Ectodermal cell (in vitro differentiated cells): Measurements from ENCODE around the gene PPP2R2B.

Source experiments
- H3K27ac ChIP-seq: 2 replicates; pipeline ENCODE4 v1.7.0; 2013; ENCODE audit warnings: mild to moderate bottlenecking, low read depth, low read length; ENCODE audit not compliant: insufficient read depth, poor library complexity, severe bottlenecking
- H3K27me3 ChIP-seq: 2 replicates; pipeline ENCODE4 v1.7.0; 2013; ENCODE audit warnings: mild to moderate bottlenecking, low read length; ENCODE audit not compliant: insufficient read depth, control insufficient read depth, poor library complexity, severe bottlenecking
- H3K36me3 ChIP-seq: one replicate; pipeline ENCODE4 v1.7.0; 2013; ENCODE audit warnings: low read length; ENCODE audit not compliant: control insufficient read depth, insufficient read depth
- H3K4me1 ChIP-seq: one replicate; pipeline ENCODE4 v1.7.0; 2013; ENCODE audit warnings: low read length; ENCODE audit not compliant: control insufficient read depth, insufficient read depth
- H3K4me3 ChIP-seq: 2 replicates; pipeline ENCODE4 v1.7.0; 2013; ENCODE audit warnings: low read depth, low read length, control low read depth; ENCODE audit not compliant: insufficient read depth
- H3K9me3 ChIP-seq: 2 replicates; pipeline ENCODE4 v1.7.0; 2013; ENCODE audit warnings: mild to moderate bottlenecking, low read length, moderate library complexity; ENCODE audit not compliant: control insufficient read depth
- WGBS, 2 experiments: methylation state at CpG; one replicate each; pipeline ENCODE4 v1.1.7; 2013; ENCODE audit warnings: missing lambda C conversion rate in 2 of 2; 5-methylcytosine and 5-hydroxymethylcytosine counted together

PPP2R2B gene

DNA sequence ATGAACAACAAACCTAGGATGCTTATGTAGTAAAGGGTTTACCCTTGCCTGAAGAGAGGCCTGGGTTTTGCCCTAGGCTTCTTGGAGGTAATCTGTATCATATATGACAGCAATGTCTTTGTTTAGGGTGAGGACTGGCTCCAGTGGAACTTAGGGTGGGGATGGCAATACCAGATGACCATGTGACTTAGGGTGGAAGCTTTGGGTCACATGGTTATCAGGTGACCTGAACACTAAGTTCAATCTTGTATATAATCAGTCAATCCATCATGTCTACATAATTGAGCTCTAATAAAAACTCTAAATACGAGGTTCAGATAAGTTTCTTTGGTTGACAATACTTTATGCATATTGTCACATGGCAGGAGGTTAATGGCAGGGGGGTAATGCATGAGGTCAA, 10.6 kb upstream of the PPP2R2B start:
- no peak overlapping the region for H3K4me3 ChIP-seq
- 100% methylated on average over 1 of the region's 1 CpG for WGBS, 2 experiments
- H3K9me3 ChIP-seq = no peaks in the 10 kb centered on the region
- peaks cover 18% of the 10 kb centered on the region for H3K4me1 ChIP-seq
- no peak overlapping the region for H3K27ac ChIP-seq
- no peaks in the 10 kb centered on the region for H3K27me3 ChIP-seq
- no peaks in the 10 kb centered on the region for H3K36me3 ChIP-seq

DNA sequence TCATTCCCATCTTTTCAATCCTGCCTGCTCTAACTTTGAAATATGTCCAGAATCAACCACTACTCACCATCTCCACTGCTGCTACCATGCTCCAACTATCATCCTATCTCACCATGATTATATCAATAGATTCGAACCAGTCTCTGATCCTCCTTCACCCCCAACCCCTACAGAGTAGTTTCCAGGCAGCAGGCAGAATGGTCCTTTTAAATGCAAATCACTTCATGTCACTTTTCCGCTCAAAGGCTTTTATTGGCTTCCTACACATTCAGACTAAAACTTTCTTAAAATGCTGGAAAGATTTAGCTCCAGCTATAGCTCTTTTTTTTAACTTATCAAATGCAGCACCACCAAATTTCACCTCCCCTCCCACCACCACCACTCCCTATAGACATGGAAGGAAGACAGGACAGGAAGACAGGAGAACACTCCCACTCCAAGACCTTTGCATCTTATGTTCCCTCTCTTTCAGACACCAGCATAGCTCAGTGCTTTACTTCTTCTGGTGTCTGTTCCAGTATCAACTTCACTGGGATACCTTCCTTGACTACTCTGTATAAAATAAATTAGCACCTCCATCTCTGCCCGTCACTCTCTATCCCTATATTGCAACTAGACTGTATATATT, 9.9 kb upstream of the PPP2R2B start:
- no peaks in the 10 kb centered on the region for H3K36me3 ChIP-seq
- no peak overlapping the region for H3K4me3 ChIP-seq
- H3K27me3 ChIP-seq = no peaks in the 10 kb centered on the region
- H3K9me3 ChIP-seq = no peaks in the 10 kb centered on the region
- peaks cover 18% of the 10 kb centered on the region for H3K4me1 ChIP-seq
- 7 to 8% methylated on average over 2 of the region's 3 CpGs for WGBS, 2 experiments
- H3K27ac ChIP-seq = no peak overlapping the region

DNA sequence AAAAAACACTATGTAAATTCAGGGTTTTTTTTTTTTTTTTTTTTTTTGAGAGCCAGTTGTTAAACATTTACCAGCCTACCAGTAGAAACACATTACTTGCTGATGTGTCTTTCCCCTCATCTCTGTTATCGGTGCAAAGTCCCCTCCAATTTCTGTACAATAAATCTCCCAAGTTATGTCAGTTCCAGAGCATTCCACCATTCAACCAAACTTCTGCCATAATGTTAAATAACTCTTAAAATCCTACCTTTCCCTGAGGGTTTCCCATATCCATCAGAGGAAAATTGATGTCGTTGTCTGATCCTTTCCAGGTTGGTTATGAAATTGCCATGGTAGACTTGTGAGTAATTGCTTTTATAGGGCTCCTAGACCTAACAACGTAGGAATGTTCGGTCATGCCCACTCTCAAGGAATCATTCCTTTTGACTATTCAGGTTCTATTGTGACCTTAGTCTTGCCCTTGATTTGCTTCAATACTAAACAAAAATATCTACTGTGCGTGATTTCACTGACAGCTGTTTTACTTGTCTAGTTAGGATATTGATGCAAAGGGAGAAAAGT, 5.6 kb upstream of the PPP2R2B start:
- 93 to 96% methylated on average over 4 to 5 of the region's 5 CpGs for WGBS, 2 experiments

DNA sequence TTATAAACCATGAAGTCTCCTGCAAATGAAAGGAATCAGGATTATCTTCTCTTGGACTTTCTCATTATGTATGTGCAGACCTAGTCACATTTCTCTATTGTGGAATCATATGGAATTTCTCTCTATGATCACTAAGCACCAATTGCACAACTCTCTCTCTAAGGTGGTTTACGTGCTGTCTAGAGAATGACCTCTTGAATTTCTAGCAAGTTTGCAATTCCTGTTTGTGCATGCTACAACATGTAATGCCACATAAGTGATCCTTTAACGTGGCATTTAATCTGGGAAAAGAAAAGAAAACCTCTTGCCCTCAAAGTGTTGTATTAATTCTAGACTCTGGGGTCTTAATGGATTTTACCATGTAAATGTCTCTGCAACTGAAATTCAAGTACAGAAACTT, 5.0 kb upstream of the PPP2R2B start:
- H3K4me1 ChIP-seq = peaks cover 10% of the 10 kb centered on the region
- no peak overlapping the region for H3K27ac ChIP-seq
- peaks cover 15% of the 10 kb centered on the region for H3K27me3 ChIP-seq
- WGBS, 2 experiments = 90 to 95% methylated on average over 2 of the region's 2 CpGs
- no peaks in the 10 kb centered on the region for H3K9me3 ChIP-seq
- H3K4me3 ChIP-seq = no peak overlapping the region
- H3K36me3 ChIP-seq = no peaks in the 10 kb centered on the region

More for the DNA sequence above, 5.6 kb upstream of the PPP2R2B start:
- Histone ChIP-seq H3K4me1 (peaks cover 13% of the 10 kb centered on the region), H3K4me3 (no peak overlapping the region), H3K27ac (no peak overlapping the region), H3K27me3 (peaks cover 10% of the 10 kb centered on the region), H3K9me3 (no peaks in the 10 kb centered on the region), H3K36me3 (no peaks in the 10 kb centered on the region)

DNA sequence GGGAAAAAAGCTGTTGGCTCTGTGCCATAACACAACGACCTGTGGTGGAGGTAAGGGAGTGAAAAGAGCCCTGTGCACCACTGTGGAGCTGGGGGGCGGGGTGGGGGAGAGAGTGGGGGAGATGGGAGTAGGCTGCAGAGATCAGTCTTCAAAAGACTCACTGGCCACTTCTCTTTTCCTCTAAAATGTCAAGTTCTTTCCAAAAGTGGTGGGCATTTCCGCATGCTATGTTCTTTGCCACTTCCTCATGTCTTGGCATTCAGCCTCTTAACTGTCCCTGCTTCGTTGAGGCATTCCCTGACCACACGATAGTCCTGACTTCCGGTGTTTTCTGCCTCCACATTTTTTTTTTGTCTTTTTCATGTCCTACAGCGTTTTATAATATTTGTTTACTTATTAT, 2.4 kb upstream of the PPP2R2B start:
- H3K9me3 ChIP-seq = no peaks in the 10 kb centered on the region
- H3K27ac ChIP-seq = no peak overlapping the region
- 91 to 92% methylated on average over 6 to 7 of the region's 7 CpGs for WGBS, 2 experiments
- H3K27me3 ChIP-seq = peaks cover 36% of the 10 kb centered on the region
- H3K36me3 ChIP-seq = no peaks in the 10 kb centered on the region
- peaks cover 7% of the 10 kb centered on the region for H3K4me1 ChIP-seq
- no peak overlapping the region for H3K4me3 ChIP-seq

DNA sequence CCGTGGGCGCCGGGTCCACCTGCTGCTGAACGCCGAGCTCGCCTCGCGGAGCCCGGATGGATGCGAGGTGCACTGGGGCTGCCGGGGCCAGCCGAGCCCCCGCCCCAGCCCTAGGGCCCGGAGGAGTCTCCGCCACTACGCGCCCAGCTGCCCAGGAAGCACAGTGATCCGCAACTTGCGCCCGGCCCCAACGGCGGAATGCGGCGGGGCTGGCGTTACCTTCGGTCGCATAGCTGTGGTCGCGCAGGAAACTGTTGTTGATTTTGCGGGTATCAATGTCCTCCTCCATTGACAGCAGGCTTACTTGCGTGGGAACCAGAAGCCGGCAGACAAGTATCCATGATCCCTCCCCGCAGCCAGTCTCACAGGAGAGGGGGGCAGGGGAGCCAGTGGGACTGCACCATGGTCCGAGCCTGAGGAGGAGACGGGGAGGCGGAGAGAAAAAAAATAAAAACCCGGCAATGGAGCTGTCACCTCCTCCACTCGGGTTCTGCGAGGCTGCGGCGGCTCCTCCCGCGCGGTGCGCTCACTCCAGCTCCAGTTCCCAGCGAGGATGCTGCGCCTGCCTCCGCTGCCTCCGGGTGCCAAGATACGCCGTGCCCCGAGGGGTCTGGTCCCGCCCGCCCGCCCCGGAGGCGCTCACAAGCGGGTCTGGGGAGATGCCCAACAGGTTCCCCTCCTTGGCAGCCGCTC, 628 bp downstream of the PPP2R2B start:
- Histone ChIP-seq H3K27ac (no peak overlapping the region), H3K9me3 (no peaks in the 10 kb centered on the region), H3K4me1 (peaks cover 7% of the 10 kb centered on the region), H3K36me3 (no peaks in the 10 kb centered on the region), H3K27me3 (peaks cover 41% of the 10 kb centered on the region), H3K4me3 (peak overlapping the region; percentile 69)
- 0 to 1% methylated on average over 59 of the region's 59 CpGs for WGBS, 2 experiments

DNA sequence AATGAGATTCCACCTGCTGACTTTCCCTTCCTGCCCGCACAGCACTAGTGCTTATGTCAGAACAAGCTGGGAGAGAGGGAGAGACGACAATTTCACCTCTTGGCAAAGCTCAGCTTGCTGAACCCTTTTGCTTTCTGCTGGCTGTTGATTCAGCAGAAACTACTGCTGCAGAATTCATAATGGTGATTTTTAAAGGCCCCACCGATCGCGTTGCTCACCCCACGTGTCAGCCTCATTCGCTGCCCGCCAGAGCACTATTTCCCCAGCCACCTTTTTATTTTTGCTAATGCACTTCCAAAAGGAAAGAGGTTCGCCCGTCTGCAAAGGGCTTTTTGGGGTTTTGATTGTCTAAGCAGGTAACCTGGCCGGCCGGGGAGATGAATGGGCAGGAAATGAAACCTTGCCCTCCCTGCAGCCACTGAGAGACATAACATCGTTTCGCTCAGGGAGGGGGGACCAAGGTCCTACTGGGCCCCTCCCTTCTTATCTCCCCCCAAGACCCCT, 1.3 kb downstream of the PPP2R2B start:
- peak overlapping the region; percentile 69 for H3K4me3 ChIP-seq
- H3K36me3 ChIP-seq = no peaks in the 10 kb centered on the region
- H3K4me1 ChIP-seq = peaks cover 7% of the 10 kb centered on the region
- no peaks in the 10 kb centered on the region for H3K9me3 ChIP-seq
- H3K27me3 ChIP-seq = peaks cover 41% of the 10 kb centered on the region
- WGBS, 2 experiments = 3 to 4% methylated on average over 14 of the region's 14 CpGs
- H3K27ac ChIP-seq = no peak overlapping the region

DNA sequence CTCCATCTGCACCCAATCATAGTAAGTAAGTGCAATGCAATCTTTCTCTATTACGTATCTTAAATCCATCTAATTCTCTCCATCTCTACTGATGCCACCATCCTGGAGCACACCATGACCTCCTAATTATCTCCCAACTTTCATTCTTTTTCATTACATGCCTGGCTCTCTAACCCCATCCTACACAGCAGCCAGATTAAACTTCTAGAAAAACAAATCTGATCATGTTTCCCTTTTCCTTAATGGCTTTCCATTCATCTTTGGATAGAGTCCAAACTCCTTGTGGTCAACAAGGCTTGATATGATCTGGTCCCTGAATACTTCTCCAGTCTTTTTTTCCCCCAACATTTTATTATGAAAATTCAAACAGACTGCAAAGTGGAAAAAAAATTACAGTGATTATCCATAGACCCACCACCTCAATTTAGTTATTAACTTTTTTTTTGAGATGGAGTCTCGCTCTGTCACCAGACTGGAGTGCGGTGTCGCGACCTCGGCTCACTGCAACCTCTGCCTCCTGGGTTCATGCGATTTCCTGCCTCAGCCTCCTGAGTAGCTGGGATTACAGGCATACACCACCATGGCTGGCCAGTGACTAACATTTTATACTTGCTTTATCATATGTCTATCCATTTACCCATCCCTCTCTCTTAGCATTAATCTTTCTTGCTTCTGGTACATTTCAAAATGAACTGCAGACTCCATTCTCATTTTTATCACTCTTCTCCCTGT, 5.2 kb downstream of the PPP2R2B start:
- peaks cover 26% of the 10 kb centered on the region for H3K27me3 ChIP-seq
- H3K9me3 ChIP-seq = no peaks in the 10 kb centered on the region
- peaks cover 7% of the 10 kb centered on the region for H3K4me1 ChIP-seq
- H3K4me3 ChIP-seq = no peak overlapping the region
- H3K27ac ChIP-seq = no peak overlapping the region
- WGBS, 2 experiments = 92 to 93% methylated on average over 7 of the region's 7 CpGs
- H3K36me3 ChIP-seq = no peaks in the 10 kb centered on the region

DNA sequence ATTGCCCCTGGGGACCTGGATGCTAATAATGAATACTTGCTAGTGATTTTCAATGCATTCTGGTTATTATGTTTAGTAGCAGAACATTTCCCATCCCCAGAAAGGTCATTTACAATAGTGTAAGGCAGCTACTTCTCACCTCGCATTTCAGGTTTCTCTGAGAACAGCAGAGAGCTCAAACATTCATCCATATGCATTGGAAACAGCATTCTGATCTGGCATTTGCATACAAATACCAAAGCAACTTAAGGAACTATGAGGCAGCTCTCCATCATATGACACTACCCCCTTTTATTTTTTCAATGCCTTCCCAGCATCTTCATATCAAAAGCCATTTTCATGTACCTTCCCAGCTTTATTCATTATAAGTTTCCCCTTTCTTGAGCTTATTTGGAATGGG, 6.4 kb downstream of the PPP2R2B start:
- Histone ChIP-seq H3K27ac (no peak overlapping the region), H3K4me1 (peaks cover 3% of the 10 kb centered on the region), H3K36me3 (no peaks in the 10 kb centered on the region), H3K9me3 (no peaks in the 10 kb centered on the region), H3K27me3 (peaks cover 18% of the 10 kb centered on the region), H3K4me3 (no peak overlapping the region)
- WGBS, 2 experiments = 48 to 55% methylated on average over 1 of the region's 1 CpG
